HG02610 (cell line): ENCODE data around the gene AFG3L2.

Source experiments
- ATAC-seq: cut with Tn5 transposase; IDR thresholded peaks from one replicate; pipeline ENCODE4 v1.9.1; 2021; ENCODE audit warnings: mild to moderate bottlenecking, moderate library complexity; ENCODE audit not compliant: unreplicated experiment

The AFG3L2 gene

DNA sequence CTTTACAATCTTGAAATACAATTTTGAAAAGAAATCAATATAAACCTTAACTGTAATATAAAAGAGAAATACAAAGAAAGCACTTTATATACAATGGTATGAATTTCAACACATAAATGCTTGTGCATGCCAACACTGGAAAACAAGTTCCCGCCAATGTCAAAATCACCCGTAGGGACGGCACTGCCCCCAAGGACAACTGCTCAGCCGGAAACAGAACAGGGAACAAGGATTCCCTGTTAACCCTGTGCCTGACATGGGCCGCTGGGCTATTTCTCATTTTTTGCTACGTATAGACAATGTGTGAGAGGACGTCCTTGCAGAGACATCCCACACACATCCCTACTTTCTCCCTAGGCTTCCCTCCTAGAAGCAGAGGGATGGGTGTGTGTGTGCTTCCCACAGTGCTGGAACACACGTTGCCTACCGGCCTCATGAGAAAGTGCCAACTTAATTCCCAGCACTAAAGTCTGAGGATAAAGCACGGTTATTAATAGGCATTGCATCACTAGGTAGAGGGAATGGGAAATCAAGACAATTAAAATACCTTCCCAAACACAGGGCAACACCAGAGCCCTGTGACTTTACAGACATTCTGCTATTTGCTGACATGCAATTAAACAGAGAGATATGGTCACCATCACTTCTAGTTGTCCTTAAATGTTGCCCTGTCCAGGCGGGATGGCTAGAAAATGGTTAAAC lies 14.4 kb downstream of the AFG3L2 start:
- ATAC-seq: no peak

DNA sequence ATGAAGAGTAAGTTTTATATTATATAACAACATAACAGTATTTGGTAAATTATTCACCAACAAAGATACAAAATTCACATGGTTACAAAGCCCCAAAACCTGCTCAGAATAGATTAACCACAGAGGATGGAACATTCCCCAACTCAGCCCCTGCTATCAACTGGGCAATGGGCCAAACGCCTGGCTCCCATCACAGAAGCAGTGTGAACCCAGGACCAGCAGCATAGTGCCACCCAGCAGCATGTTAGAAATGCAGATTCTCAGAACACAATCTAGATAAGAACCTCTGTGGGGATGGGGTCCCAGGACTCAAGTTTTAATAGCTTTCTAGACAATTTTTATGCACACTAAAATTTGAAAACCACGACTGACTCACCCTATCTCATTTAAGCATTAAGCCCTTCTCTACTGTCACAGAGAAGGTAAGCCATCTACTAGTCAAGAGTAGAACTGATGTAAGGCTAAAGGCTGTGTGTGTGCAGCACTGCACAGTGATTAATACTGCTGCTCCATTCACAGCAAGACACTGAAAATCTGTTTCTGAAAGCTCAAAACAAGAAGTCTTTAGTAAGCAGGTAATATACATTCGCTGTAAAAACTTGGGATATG lies 15.2 kb downstream of the AFG3L2 start:
- no peak for ATAC-seq

DNA sequence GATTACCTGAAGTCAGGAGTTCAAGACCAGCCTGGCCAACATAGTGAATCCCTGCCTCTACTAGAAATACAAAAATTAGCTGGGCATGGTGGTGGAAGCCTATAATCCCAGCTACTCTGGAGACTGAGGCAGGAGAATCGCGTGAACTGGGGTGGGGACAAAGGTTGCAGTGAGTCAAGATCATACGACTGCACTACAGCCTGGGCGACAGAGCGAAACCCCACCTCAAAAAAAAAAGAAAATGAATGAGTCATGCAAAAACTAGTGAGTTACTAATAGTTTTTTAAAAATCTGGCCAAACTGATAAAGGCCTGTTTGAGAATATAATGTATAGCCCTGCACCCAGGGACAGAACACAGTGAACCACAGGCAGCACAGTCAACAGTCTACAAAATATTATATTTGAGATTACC lies 17.5 kb downstream of the AFG3L2 start:
- ATAC-seq: peak; percentile 38

DNA sequence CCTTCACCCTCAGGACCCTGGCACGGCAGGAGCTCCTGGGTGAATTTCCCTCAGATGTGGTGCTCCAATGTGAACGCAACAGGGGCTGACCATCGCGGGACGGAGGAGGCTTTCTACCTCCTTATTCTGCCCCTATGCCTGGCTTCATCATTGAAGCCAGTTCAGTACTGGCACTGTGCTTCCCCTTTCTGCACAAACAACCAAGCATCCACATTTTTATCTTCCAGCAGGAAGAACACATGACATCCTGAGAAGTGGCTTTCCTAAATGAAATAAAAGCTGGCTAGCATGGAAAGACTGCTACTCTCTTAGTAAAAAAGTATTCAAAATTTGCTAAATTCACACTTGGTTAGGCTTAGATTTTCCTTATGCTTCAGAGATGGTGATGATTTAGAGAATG lies 24.8 kb downstream of the AFG3L2 start:
- ATAC-seq: no peak

DNA sequence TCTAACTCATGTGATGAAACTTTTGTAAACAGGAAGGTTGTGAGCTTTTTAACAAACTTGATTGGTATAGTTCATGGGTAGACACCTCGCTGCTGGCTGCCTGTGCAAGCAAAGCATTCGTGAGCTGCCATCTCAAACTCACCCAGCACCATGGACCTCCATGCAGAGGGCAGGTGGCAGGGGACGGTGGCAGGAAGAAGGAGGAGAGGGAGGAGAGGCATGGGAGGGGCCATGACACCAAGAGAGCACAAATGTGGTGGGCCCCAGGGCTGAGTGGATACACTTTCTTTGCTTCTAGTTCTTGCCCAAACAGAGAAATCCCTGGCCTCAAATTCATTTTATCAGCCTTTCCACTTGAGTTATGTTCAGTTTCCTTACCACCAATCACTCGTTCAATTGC lies 29.1 kb downstream of the AFG3L2 start:
- ATAC-seq: no peak

DNA sequence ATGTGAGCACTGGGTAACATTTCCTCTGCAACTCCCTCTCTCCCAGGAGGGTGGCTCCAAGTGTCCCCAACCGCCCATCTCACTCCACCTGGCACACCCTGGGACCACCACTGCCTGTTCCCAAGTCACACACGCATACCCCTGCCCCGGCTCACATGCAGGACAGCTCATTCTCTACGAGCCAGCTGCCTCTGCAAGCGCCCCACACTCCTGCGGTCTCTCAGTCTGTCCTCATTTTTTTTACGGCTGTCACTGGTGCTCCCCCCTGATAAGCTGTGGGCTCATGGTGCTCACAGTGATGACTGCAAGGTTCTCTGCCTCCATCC lies 30.8 kb downstream of the AFG3L2 start:
- no peak for ATAC-seq

DNA sequence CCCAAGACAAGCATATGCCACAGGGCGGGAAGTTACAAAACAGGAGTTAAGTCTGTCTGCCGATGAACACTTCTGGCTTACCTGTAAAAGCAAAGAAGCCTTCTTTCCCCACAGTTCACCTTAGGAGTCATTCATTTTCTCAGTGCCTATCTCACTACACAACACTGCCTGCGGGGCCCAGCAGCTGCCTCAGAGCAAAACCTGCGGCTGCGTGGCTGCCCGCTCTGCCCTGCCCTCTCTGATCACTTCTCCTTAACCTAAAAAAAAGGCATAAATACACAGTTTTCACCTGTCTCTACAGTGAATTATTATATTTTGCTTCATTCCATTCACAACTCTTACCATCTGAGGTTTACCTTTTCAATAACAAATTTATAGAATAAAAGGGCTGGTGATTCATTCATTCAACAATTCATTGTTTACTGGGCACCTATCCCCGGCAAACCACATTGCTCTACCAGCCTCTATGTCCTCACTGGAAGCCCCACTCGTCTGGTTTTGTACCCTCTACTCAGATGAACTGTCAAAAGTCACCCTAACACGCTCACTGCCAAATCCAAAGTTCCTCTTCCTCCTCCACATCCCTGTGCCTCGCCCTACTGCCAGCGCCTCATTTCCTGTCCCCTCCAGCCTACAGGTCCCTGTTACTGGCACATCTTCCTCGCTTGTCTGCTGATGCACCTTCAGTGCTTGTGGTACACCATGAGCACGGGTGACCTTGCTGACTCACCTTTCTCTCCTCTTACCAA lies 31.4 kb downstream of the AFG3L2 start:
- no peak for ATAC-seq

DNA sequence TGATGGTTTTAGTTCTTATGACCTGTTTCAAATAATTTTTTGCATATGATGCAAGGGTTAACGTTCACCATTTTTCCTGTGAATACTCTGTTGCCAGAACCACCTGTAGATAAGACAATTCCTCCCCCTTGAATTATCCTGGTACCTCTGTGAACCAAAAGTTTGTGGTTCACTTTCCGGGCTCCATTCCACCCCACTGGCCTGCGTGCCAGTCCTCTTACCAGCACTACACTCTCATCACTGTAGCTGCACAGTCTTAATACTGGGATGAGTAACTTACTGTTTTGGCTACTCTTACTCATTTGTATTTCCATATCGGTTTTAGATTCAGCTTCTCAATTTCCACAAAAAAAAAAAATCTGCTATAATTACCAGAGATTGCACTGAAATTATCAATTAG lies 34.4 kb downstream of the AFG3L2 start:
- no peak for ATAC-seq

DNA sequence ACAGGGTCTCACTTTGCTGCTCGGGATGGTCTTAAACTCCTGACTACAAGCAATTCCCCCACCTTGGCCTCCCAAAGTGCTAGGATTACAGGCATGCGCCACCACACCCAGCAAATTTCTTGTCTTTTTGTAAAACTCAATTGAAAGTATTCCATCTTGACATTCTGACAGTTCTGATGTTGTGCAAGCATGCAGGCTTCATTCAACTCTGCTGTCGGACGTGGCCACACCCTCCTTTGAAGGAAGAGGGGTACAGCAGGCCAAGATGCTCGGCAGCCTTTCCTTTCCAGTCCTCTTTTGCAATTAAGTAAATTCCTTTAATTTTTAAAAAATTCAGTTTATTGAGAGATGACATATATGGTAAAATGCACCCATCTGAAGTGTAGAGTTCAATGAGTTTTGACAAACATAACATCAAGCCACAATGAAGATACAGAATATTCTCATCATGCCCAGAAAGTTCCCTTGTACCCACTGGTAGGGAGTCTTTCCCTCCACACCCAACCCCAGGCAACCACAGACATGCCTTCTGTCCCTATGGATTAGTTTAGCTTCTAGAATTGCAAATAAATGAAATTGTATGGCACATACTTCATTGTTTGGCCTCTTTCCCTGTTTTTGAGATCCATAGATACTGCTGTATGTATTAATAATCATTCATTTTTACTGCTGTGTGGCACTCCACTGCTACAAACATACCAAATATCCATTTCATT lies 35.9 kb downstream of the AFG3L2 start:
- no peak for ATAC-seq

DNA sequence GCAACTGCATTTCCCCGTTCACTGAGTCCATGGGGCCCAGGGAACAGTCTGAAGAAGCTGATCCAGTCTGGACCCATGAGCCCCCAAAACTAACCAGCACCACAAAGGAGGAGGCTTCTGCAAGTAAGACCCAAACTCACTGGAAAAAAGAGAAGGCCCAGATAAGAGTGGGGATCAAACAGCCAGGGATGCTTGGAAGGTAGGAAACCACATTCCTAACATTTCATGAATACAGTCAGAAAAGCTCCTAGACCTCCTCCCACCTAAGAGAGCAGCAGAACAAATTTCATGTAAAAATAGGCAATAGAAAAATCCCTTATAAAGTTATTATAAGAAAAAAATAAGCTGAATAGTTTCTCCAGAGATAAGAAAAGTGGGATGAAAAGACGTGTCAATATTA lies 38.6 kb downstream of the AFG3L2 start:
- no peak for ATAC-seq

DNA sequence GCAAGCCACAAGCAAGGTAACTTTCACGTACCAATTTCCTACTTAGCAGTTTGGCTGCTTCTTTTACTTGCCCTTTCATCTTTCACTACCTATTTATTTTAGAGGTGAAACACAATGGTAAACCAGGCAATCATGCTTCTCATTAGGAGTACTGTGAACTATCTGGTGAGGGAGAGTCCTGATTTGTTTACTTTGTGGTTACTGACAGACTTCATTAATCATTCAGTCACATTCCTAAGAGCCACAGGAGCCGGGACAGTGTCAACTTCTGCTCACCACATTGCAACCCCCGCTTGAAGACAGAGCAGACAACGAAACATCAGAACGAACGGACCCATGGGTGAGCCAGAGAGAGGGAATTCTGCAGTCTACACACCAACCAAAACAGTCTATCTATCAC lies 40.1 kb downstream of the AFG3L2 start:
- no peak for ATAC-seq

DNA sequence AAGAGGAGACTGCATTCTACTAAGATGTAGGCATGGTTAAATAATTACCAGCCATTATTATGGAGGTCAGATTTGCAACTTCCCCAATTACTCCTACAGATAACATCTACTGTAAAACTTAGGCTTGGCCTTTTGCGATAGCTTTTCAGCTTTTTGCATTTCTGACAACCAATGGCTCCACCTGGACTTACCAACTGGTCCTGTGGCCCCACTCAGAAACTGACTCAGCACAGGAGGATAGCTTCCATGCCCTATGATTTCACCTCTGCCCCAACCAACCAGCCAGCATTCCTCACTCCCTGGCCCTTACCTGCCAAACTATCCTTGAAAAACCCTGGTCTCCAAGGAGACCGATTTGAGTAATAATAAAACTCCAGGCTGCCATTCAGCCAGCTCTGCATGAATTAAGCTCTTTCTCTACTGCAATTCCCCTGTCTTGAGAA lies 40.8 kb downstream of the AFG3L2 start:
- ATAC-seq: no peak

DNA sequence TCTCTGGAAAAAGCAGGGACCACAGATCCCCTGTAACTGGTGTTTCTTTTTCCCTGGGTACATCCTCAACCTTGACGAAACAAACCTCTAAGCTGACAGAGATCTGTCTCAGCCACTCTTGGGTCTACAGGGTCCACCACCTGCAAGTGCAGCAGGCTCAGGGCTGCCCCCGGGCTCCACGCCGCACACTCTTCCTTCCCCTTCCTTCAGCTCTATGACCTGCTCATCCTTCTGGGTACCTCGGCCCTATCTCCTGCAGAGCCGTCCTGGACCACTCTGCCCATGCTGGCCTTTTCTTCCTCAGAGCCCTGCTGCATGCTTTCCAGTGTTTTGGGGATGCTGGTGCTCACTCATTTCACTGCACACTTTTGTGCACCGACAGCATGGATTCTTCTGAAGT lies 41.5 kb downstream of the AFG3L2 start:
- ATAC-seq: no peak

DNA sequence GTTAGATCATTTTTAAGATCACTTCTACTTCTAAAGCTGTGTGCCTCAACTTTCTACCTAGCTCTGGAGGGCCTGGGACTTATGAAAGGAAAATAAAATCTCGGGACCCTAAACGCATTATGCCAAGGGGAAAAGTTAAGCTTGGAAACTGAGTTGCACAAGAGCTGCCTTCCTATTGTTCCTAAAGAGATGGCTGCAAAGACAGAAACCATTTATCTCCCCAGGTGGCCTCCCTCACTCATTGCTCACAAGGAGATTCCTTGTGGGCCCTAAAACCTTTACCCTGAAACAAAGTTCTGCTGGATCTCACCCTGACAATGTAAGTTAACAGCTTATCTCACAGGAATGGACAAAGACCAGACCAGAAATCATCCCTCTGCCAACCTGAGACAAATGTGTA lies 42.2 kb downstream of the AFG3L2 start:
- no peak for ATAC-seq

DNA sequence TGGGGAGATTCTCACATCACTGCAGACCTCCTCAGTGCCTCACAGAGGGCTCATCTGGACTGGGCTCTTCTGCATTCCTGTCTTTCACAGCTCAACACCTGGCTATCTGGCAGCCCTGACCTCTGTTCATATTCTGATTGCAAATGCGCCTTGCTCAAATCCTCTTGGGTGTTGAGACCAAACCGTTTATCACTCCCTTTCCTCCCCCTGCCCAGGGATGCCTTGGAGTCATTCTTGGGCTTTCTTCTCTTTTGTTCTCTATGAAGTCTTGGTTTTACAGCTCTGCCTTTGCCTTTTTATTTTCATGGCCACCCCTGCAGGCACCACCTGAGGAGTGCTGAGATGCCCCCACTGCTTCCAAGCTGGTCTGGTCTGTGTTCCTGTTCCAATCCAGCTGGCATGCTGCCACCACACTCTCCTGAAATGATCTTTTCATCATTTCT lies 42.6 kb downstream of the AFG3L2 start:
- ATAC-seq: no peak

DNA sequence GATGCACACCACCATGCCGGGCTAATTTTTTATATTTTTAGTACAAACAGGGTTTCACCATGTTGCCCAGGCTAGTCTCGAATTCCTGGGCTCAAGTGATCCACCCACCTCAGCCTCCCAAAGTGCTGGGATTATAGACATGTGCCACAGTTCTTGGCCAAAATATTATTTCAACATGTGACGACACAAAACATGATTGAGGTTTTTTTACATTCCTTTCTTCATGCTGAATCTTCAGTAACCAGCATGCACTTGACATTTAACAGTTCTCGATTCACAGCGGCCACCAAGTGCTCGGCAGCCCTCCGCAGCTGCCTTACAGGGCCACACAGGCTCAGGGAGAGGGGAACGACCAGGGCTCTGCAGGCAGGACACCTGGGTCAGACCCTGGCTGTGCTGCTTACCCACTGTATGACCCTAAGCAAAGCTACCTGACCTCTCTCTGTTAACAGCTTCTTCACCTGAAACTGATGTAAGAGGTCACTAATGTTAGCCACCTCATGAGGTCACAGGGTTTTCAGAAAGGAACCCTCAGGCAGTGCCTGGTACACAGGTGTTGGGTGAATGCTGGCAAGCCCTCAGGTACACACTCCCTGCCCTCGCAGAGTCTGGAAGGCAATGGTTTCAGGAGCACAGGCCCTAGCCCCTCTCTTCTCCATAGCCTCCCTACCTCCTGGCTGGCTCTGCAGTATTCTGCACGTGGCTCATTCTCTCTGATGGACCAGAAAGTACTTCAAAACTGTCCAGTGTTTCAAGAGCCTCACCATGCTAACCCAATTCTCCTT lies 43.3 kb downstream of the AFG3L2 start:
- ATAC-seq: no peak

DNA sequence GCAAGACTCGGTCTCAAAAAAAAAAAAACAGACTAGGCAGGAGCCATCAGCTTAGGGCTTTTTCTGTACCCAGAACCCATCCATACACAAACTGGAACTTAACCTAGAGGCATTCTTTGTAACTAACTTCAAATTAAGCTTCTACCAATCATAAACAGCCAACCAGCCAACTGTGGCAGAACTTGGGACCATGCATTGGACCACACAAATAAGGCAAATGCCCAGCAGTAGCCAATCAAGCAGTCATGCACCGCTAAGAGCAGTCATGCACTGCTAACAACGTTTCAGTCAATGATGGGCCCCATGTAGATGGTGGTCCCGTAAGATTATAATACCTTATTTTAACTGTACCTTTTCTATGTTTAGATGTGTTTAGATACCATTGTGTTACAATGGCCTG lies 46.3 kb downstream of the AFG3L2 start:
- no peak for ATAC-seq

DNA sequence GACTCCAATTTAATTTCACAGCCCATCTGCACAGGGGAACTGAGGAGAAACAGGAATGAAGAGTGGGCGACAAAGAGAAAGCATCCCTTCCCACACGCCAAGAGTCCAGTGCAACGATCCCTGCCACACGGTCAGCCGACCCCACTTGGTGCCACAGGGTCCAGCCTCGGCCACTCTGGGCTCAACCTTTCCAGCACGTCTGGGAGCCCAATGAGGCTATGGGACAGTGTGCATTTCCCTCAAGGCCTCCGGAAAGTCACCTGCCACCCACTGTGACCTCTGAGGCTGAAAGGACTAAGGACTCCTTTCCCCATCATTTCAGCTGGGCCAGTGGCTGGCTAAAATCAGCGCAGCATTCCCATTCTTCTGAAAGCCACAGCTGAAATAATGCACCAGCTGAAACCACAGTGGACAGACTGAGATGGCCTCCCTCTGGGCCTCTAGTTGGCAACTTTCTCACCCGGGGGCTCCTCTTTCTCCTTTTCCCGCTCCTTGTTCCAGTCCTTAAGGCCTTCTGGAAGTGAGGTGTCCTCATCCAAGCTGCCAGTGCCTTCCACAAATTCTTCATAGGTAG lies 47.8 kb downstream of the AFG3L2 start:
- ATAC-seq: no peak

DNA sequence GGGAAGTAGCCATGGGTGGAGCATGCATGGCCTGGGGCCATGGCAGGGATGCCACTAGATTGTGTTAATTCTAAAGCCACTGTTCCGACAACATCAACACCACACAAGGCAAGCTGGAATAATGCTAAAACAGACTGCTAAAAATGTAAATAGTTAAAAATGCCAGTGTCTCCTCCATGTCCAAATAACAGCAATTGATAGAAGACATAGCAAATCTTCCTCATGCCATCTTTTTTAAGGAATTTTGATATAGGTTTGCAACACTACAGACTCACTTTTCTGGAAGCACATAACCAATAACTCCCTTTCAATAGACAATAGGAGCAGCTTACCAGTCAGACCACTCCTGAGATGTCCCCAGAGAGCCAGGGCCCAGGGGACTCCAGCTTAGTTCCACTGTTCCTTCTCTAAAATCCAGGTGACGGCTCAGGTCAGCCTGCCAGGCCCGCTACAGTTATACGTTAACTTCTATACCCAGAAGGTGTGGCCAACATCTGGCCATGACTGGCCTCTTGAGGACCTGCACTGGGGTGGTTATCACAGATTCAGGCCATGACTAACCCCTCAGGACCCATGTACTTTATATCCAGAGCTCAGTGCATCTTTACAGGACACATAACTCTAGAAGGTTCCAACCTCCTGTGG lies 48.7 kb downstream of the AFG3L2 start:
- ATAC-seq: no peak
